K562 (cell line): Measurements from ENCODE around the gene DCUN1D1. TPM values are rescaled to one million over a fixed set of nuclear protein-coding genes. Genes with fewer than 3 reads are reported as not detected.

Source experiments
- ATAC-seq: fragments of 200-7000 bp; cut with Tn5 transposase; 3 replicates; pipeline ENCODE4 v1.9.1; 2020; ENCODE audit warnings: moderate library complexity
- BruUV-seq: library from RNA; stranded (reverse); fragments of 400-500 nt; replicated peaks from 2 replicates; lab custom pipeline; 2021; lab: Mats Ljungman, UMichigan
- CTCF ChIA-PET: fragments of 300-600 bp; formaldehyde crosslinking; extraction: SDS; loops from one replicate; lab custom pipeline; 2021; ENCODE audit warnings: low intra/inter-chr PET ratio; lab: Yijun Ruan, JAX
- POLR2A ChIA-PET: fragments of 300-600, 350-650 bp; sonication (Branson Sonifier 250); formaldehyde crosslinking; extraction: SDS; loops from one replicate; lab custom pipeline; 2021; ENCODE audit warnings: antibody characterized with exemption, inconsistent platforms; lab: Yijun Ruan, JAX
- DNase-seq, 4 experiments: peaks; one replicate each; pipeline versions ENCODE4 v3.0.0 to v3.0.0-alpha.2; 2011 to 2018; ENCODE audit warnings: low spot score in 3 of 4, mixed read lengths in 3 of 4; ENCODE audit errors: extremely low read depth in 1 of 4
- FAIRE-seq: peaks from 2 replicates; lab custom pipeline; 2011; peaks lifted over from hg19 to GRCh38; lab: Jason Lieb, UNC
- H2AFZ ChIP-seq: 2 replicates; pipeline ENCODE4 v1.6.0; 2011; ENCODE audit warnings: low read depth, low read length, control low read depth, inconsistent platforms
- H3K27ac ChIP-seq: fragments of 200-600 bp; 3 replicates; pipeline ENCODE4 v1.8.0; 2011; ENCODE audit warnings: low read depth, mild to moderate bottlenecking, control low read depth, inconsistent platforms, low read length, moderate library complexity, mixed read lengths; ENCODE audit errors: extremely low read depth
- H3K27me3 ChIP-seq, 2 experiments: fragments of 300-600 bp in 1 of 2; 2 replicates in 1 of 2; 3 replicates in 1 of 2; pipeline versions ENCODE4 v1.6.0 to v1.8.0; 2011; ENCODE audit warnings: inconsistent platforms in 2 of 2, low read length in 2 of 2, mild to moderate bottlenecking in 1 of 2, mixed read lengths in 1 of 2, moderate library complexity in 1 of 2; ENCODE audit not compliant: control insufficient read depth in 2 of 2, insufficient read depth in 2 of 2
- H3K36me3 ChIP-seq: fragments of 300-600 bp; 3 replicates; pipeline ENCODE4 v1.8.0; 2011; ENCODE audit warnings: mild to moderate bottlenecking, low read length, inconsistent platforms; ENCODE audit not compliant: control insufficient read depth, insufficient read depth
- H3K4me1 ChIP-seq, 2 experiments: fragments of 200-600 bp in 1 of 2; replicated peaks in 1 of 2; 2 replicates in 1 of 2; 3 replicates in 1 of 2; pipeline versions ENCODE4 v1.5.1 to v1.8.0; 2011; ENCODE audit warnings: inconsistent platforms in 2 of 2, low read length in 2 of 2, mild to moderate bottlenecking in 1 of 2, mixed read lengths in 1 of 2, moderate library complexity in 1 of 2; ENCODE audit not compliant: control insufficient read depth in 2 of 2, insufficient read depth in 2 of 2
- H3K4me2 ChIP-seq: 2 replicates; pipeline ENCODE4 v1.6.1; 2011; ENCODE audit warnings: low read length, control low read depth, inconsistent platforms, mixed read lengths; ENCODE audit not compliant: insufficient read depth
- H3K4me3 ChIP-seq: fragments of 200-600 bp; sonication (generic), shearing (Covaris generic); 2 replicates; pipeline ENCODE4 v1.5.1; 2016; ENCODE audit warnings: control low read depth, inconsistent platforms
- H3K79me2 ChIP-seq: fragments of 200-600 bp; 3 replicates; pipeline ENCODE4 v1.8.0; 2011; ENCODE audit warnings: low read length, inconsistent platforms; ENCODE audit not compliant: control insufficient read depth, insufficient read depth
- H3K9ac ChIP-seq, 2 experiments: 2 replicates each; pipeline versions ENCODE4 v1.6.0 to v1.6.1; 2011; ENCODE audit warnings: low read depth in 2 of 2, low read length in 2 of 2, control low read depth in 1 of 2, inconsistent platforms in 1 of 2, mild to moderate bottlenecking in 1 of 2, mixed read lengths in 1 of 2; ENCODE audit not compliant: insufficient read depth in 1 of 2
- H3K9me1 ChIP-seq: one replicate; pipeline ENCODE4 v1.6.0; 2011; ENCODE audit warnings: inconsistent platforms, mild to moderate bottlenecking, low read length, moderate library complexity; ENCODE audit not compliant: control insufficient read depth, insufficient read depth
- H3K9me3 ChIP-seq: replicated peaks from 2 replicates; pipeline ENCODE4 v1.5.1; 2011; ENCODE audit warnings: low read depth, low read length, inconsistent platforms; ENCODE audit not compliant: control insufficient read depth, insufficient read depth
- H4K20me1 ChIP-seq: replicated peaks from 2 replicates; pipeline ENCODE4 v1.6.1; 2011; ENCODE audit warnings: low read length, inconsistent platforms, mixed read lengths; ENCODE audit not compliant: control insufficient read depth, insufficient read depth
- BCOR ChIP-seq: fragments of 450-650 bp; IDR thresholded peaks from 2 replicates; pipeline ENCODE4 v1.6.1; 2016
- MAFF ChIP-seq: IDR thresholded peaks from 2 replicates; pipeline ENCODE4 v1.6.1; 2012; ENCODE audit warnings: low read length, improper control_type of control experiment
- MAFG ChIP-seq: fragments of 450-650 bp; conservative IDR thresholded peaks from 2 replicates; pipeline ENCODE4 v1.6.1; 2016; ENCODE audit warnings: missing genetic modification characterization, missing compliant biosample characterization
- NFE2 ChIP-seq: IDR thresholded peaks from 2 replicates; pipeline ENCODE4 v1.6.1; 2014; ENCODE audit warnings: antibody characterized with exemption, low read depth
- NR2C1 ChIP-seq, 2 experiments: fragments of 450-650 bp; IDR thresholded peaks; 2 replicates each; pipeline ENCODE4 v1.6.1; 2017; ENCODE audit warnings: mild to moderate bottlenecking in 2 of 2, antibody characterized with exemption in 1 of 2, inconsistent platforms in 1 of 2, missing compliant biosample characterization in 1 of 2, missing genetic modification characterization in 1 of 2
- NR2C2 ChIP-seq, 2 experiments: fragments of 200-800 bp in 1 of 2; sonication (Bioruptor generic) in 1 of 2; sonication (generic) in 1 of 2; formaldehyde crosslinking in 1 of 2; IDR thresholded peaks; 2 replicates each; pipeline versions ENCODE4 v1.6.1 to v1.8.0; 2016 to 2022; ENCODE audit warnings: mild to moderate bottlenecking in 1 of 2, missing compliant biosample characterization in 1 of 2, missing genetic modification characterization in 1 of 2, missing genetic modification reagents in 1 of 2
- PRDM10 ChIP-seq: fragments of 450-650 bp; IDR thresholded peaks from 2 replicates; pipeline ENCODE4 v1.6.1; 2018; ENCODE audit not compliant: partially characterized antibody
- PURB ChIP-seq: sonication (generic); formaldehyde crosslinking; IDR thresholded peaks from 2 replicates; pipeline ENCODE4 v1.9.0; 2021; ENCODE audit warnings: low read depth, mild to moderate bottlenecking, missing genetic modification reagents
- SIRT6 ChIP-seq: IDR thresholded peaks from one replicate; pipeline ENCODE4 v1.6.1; 2012; ENCODE audit warnings: low read depth, mild to moderate bottlenecking, control low read depth, inconsistent platforms, low read length, moderate library complexity
- SMARCA5 ChIP-seq: fragments of 450-650 bp; IDR thresholded peaks from 2 replicates; pipeline ENCODE4 v1.6.1; 2016
- SPI1 ChIP-seq: IDR thresholded peaks from 2 replicates; pipeline ENCODE4 v1.6.1; 2011; ENCODE audit warnings: low read depth, low read length, control low read depth, borderline replicate concordance
- ZNF592 ChIP-seq: fragments of 450-650 bp; IDR thresholded peaks from 2 replicates; pipeline ENCODE4 v1.6.1; 2017; ENCODE audit warnings: antibody characterized with exemption, mild to moderate bottlenecking
- ZSCAN32 ChIP-seq: fragments of 450-650 bp; formaldehyde crosslinking; IDR thresholded peaks from 2 replicates; pipeline ENCODE4 v1.4.0; 2020; ENCODE audit warnings: mild to moderate bottlenecking, moderate library complexity
- WGBS: fragments of 100-300 bp; shearing (Covaris generic); methylation state at CpG from one replicate; pipeline ENCODE4 v1.1.6; 2016; ENCODE audit warnings: low coverage, mixed read lengths; ENCODE audit not compliant: insufficient coverage; ENCODE audit errors: missing lambda C conversion rate; 5-methylcytosine and 5-hydroxymethylcytosine counted together
- in situ Hi-C: fragments of 300-500 bp; cut with MboI; formaldehyde crosslinking; loops from 4 replicates; pipeline ENCODE4 v1.15.0; 2018; ENCODE audit warnings: inconsistent platforms, mixed read lengths
- intact Hi-C: fragments of 100-400 bp; cut with micrococcal nuclease; formaldehyde crosslinking; loops from 2 replicates; pipeline ENCODE4 v1.14.2; 2022
- polyA plus RNA-seq, 8 experiments: library from polyadenylated mRNA; depleted of rRNA in 4 of 8; stranded (reverse) in 5 of 8; unstranded in 3 of 8; fragments of >200 nt; fragmentation: Nextera tagmentation in 2 of 8; fragmentation: Illumina TruSeq in 1 of 8; extraction: Ambion mirVana in 2 of 8; extraction: Trizol in 1 of 8; gene quantifications; 2 replicates each; pipeline versions ENCODE4 v1.2.1 to v1.2.3, GENCODE V29; 2011 to 2014; ENCODE audit warnings: inconsistent platforms in 1 of 8, missing spikeins in 1 of 8
- total RNA-seq, 7 experiments: library from RNA; depleted of rRNA in 6 of 7; stranded (reverse); fragments of >200 nt in 6 of 7; fragmentation: Illumina TruSeq in 2 of 7; extraction: Trizol in 2 of 7; gene quantifications; 2 replicates each; pipeline versions ENCODE4 v1.2.1 to v1.2.3, GENCODE V29; 2011 to 2021; ENCODE audit warnings: low replicate concordance in 1 of 7

Gene DCUN1D1
- total and polyA plus RNA-seq, 9 of the 15 experiments (the other 6 are each of a cell fraction or from before 2014, with no cell fraction given): 11.4 to 46.8 (median 28.2) TPM

GRCh38 chr3:182959474-182960350, 20.6 kb downstream of the DCUN1D1 start:
- ATAC-seq (peak; percentile 89), FAIRE-seq (peak; percentile 79), DNase-seq (peak in 2 of 4 experiments; percentile 42 to 69)
- CTCF ChIA-PET: no interaction called here
- Histone ChIP-seq H3K27me3 (no peaks in the 10 kb centered on the region), H3K4me2 (0 out of 2 replicates have a peak overlapping the region, but pooled peaks have one; percentile 5), H3K4me3 (no peak overlapping the region), H3K27ac (peak overlapping the region; percentile 40; the same call in 1 of the 3 replicates), H3K9ac (peak overlapping the region; percentile 2 to 45; a peak in 1 of 4 replicates), H4K20me1 (no peaks in the 10 kb centered on the region), H3K4me1 (peaks cover 3 to 10% of the 10 kb centered on the region in 2 experiments; a peak in 3 of 5 replicates), H3K36me3 (peaks cover 72% of the 10 kb centered on the region), H3K9me1 (no peaks in the 10 kb centered on the region), H2AFZ (peak overlapping the region; percentile 56; the same call in 1 of the 2 replicates), H3K9me3 (no peaks in the 10 kb centered on the region), H3K79me2 (peaks cover 28% of the 10 kb centered on the region)
- WGBS: 41% methylated on average over 4 of the region's 4 CpGs
- BruUV-seq: no TSS peak
- intact Hi-C loops (no loop called here), in situ Hi-C loops (no loop called here)
- POLR2A ChIA-PET: interaction anchor here (1.1 to 1.5 kb wide), 3 partner anchors 8 to 12 kb away, joined by 3 to 4 read pairs (median 3); no protein-coding TSS in a partner anchor
- TF ChIP-seq NFE2 (peak; percentile 83), BCOR (no peak), MAFG (tag) (peak; percentile 68), PRDM10 (peak; percentile 91), SMARCA5 (0 out of 2 replicates have a peak, but pooled peaks have one; percentile 19), PURB (CRISPR knock-in tag) (no peak), MAFF (peak; percentile 66), ZNF592 (peak; percentile 36; the same call in 1 of the 2 replicates), ZSCAN32 (CRISPR knock-in tag) (no peak), SPI1 (peak; percentile 96), NR2C1 (IDR thresholded peaks at IDR 0.05) (peak; percentile 90), NR2C1 (tag; IDR thresholded peaks at IDR 0.05) (peak; percentile 91), NR2C2 (CRISPR knock-in tag; IDR thresholded peaks at IDR 0.05) (no peak; the same call in 1 of the 2 replicates), NR2C2 (tag; IDR thresholded peaks at IDR 0.05) (peak; percentile 89), SIRT6 (no peak)
